Lower leg skin (tissue), 3 donors: ENCODE results near the gene CD2.

ENCODE experiments used
- POLR2A ChIP-seq, 2 donors: fragments of 450-650 bp; IDR thresholded peaks; one replicate each; pipeline ENCODE4 v1.6.1; 2016 to 2017; ENCODE audit warnings: antibody characterized with exemption in 2 of 2, mild to moderate bottlenecking in 1 of 2, moderate library complexity in 1 of 2
- TF ChIP-seq, protein P1 (sequence below), 3 donors: fragments of 450-650 bp; IDR thresholded peaks; one replicate each; pipeline ENCODE4 v1.5.1; 2016; ENCODE audit warnings: antibody characterized with exemption in 3 of 3, mild to moderate bottlenecking in 3 of 3, moderate library complexity in 2 of 3

DNA sequence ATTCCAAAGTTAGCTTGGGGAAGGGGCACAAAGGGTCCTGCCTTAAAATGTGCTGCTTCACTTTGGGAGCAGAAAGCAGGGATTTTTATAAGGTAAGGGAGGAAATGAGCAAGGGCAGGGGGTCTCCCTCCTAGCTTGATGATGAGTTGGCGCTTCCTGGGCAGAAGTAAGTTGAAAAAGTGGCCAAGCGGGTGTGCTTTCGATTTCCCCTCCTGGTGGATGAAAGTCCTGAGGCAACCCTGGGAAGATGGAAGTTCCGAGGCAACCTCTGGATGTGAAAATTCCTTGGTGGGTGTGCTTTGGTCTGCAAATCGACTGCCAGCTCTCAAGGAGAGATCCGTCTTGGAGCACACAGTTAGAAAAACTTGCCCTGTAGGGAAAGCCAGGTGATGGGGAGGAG, 41.7 kb upstream of the CD2 start:
- TF ChIP-seq, protein P1, sequence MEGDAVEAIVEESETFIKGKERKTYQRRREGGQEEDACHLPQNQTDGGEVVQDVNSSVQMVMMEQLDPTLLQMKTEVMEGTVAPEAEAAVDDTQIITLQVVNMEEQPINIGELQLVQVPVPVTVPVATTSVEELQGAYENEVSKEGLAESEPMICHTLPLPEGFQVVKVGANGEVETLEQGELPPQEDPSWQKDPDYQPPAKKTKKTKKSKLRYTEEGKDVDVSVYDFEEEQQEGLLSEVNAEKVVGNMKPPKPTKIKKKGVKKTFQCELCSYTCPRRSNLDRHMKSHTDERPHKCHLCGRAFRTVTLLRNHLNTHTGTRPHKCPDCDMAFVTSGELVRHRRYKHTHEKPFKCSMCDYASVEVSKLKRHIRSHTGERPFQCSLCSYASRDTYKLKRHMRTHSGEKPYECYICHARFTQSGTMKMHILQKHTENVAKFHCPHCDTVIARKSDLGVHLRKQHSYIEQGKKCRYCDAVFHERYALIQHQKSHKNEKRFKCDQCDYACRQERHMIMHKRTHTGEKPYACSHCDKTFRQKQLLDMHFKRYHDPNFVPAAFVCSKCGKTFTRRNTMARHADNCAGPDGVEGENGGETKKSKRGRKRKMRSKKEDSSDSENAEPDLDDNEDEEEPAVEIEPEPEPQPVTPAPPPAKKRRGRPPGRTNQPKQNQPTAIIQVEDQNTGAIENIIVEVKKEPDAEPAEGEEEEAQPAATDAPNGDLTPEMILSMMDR (IDR thresholded peaks at IDR 0.05) = no peak
- TF ChIP-seq POLR2A (IDR thresholded peaks at IDR 0.05) = no peak
